AG09309 (cell line): ENCODE data around the gene USP47.

Experiments used
- DNase-seq: peaks from one replicate; pipeline ENCODE4 v3.0.0-alpha.2; 2010; ENCODE audit warnings: low read depth
- H3K4me3 ChIP-seq: 2 replicates; pipeline ENCODE4 v1.5.1; 2011; ENCODE audit warnings: mild to moderate bottlenecking, low read depth, low read length, moderate library complexity; ENCODE audit not compliant: control insufficient read depth
- CTCF ChIP-seq: IDR thresholded peaks from 2 replicates; pipeline ENCODE4 v1.5.1; 2011; ENCODE audit warnings: mild to moderate bottlenecking, low read depth, low read length, inconsistent platforms; ENCODE audit not compliant: insufficient read depth, control insufficient read depth; ENCODE audit errors: missing control alignments

Gene USP47

GRCh38 chr11:11983427-11983826 lies 141.7 kb downstream of the USP47 start:
- no peak for DNase-seq
- no peak for TF ChIP-seq CTCF
- H3K4me3 ChIP-seq, result no peak overlapping the region

DNA sequence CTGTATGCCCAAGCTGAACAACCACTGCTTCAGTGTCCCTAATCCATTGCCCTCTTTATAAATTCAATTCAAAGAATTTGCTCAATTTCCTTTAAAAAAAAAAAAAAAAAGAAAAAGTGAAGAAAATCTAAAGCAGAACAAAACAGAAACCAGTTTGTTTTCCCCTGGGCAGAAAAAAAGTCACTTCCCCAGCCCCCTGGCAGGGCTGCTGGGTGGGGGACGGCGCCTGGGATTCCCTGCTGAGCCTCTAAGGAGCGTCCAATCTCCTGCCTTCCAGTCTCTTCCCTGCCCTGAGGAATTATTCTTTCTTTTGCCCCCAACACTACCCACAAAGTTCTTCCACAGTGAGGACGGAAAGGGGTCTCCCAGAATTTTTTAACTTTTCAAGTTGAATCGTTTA lies 142.8 kb downstream of the USP47 start:
- TF ChIP-seq CTCF, result no peak
- no peak overlapping the region for H3K4me3 ChIP-seq
- DNase-seq, result no peak

- no peak for TF ChIP-seq CTCF
- no peak for DNase-seq
- H3K4me3 ChIP-seq, result no peak overlapping the region
Observed at GRCh38 chr11:11985016-11985715, 143.4 kb downstream of the USP47 start.

DNA sequence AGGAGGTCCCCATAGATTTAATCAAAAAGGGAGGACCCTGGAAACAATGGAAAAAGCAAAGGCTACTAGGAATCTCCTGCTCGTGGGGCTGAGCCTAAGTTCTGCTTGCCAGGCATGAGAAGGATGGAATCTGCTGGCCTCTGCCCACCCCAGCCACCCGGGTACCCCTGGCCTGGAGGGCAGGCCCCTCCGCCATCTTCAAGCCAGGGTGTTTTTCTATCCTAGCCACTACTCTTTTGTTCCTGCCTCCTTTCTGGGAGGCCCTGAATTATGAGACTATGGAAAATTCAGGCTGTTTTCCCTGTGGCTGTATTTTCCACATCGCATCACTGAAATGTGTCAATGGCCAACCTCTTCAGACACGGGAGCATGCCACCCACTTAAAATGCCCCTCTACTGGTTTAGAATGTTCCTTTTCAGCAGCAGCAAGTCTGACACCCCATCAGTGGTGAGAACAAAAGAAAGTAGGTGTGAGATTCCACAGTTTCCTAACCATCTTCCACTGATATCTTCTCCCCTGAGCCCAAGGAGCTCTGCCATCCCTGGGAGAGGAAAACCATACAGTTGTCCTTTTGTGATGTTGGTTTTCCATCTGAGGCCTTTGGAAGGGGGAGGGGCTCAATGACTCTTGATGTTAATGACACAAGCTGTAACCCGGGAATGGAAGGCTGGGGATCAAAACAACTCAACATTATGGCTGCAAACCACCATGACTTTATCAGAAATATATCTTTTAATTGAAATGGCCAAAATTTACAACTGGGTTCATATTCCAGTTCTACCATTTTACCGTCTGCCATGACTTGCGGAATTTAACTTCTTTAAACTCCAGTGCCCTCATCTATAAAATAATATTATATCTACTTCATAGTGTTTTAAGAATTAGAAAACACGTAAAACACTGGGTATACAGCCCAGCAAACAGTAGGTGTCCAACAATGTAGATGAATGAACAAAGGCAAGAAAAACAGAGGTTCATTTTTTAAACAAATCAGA lies 144.5 kb downstream of the USP47 start:
- no peak for TF ChIP-seq CTCF
- DNase-seq, result no peak
- H3K4me3 ChIP-seq, result no peak overlapping the region

GRCh38 chr11:11987503-11988022 lies 145.8 kb downstream of the USP47 start:
- DNase-seq, result no peak
- H3K4me3 ChIP-seq, result no peak overlapping the region

More at GRCh38 chr11:11987503-11988022, 145.8 kb downstream of the USP47 start:
- TF ChIP-seq CTCF, result peak; percentile 52
